BLaER1 treated with 17β-estradiol and CSF1 and Interleukin-3, amounts not matched to agents 10 nM and 100 nM (cell line): Measurements from ENCODE around the gene PPP1R37.

Experiments used
- H3K27ac ChIP-seq, 11 experiments: shearing (Covaris generic); formaldehyde crosslinking; 2 replicates each; pipeline ENCODE4 v1.8.1; 2022
- H3K27me3 ChIP-seq, 11 experiments: shearing (Covaris generic); formaldehyde crosslinking; 2 replicates each; pipeline ENCODE4 v1.8.1; 2022
- H3K36me3 ChIP-seq, 11 experiments: shearing (Covaris generic); formaldehyde crosslinking; 2 replicates each; pipeline ENCODE4 v1.8.1; 2022
- H3K4me1 ChIP-seq, 10 experiments: shearing (Covaris generic); formaldehyde crosslinking; 2 replicates each; pipeline ENCODE4 v1.8.1; 2022
- H3K4me2 ChIP-seq, 11 experiments: shearing (Covaris generic); formaldehyde crosslinking; 2 replicates each; pipeline ENCODE4 v1.8.1; 2022
- H3K4me3 ChIP-seq, 10 experiments: shearing (Covaris generic); formaldehyde crosslinking; 2 replicates each; pipeline ENCODE4 v1.8.1; 2022
- H3K9ac ChIP-seq, 11 experiments: shearing (Covaris generic); formaldehyde crosslinking; 2 replicates each; pipeline ENCODE4 v1.8.1; 2022
- H3K9me3 ChIP-seq, 11 experiments: shearing (Covaris generic); formaldehyde crosslinking; replicated peaks in 1 of 11; 2 replicates each; pipeline ENCODE4 v1.8.1; 2022
- H4K20me1 ChIP-seq, 11 experiments: shearing (Covaris generic); formaldehyde crosslinking; 2 replicates each; pipeline ENCODE4 v1.8.1; 2022
- Cebpa-rat ChIP-seq, 11 experiments: shearing (Covaris generic); IDR thresholded peaks; 2 replicates each; pipeline ENCODE4 v1.8.1; 2022

Gene PPP1R37

GRCh38 chr19:45087531-45087930 is 5.4 kb upstream of the PPP1R37 start:
- Histone ChIP-seq H3K4me2 (peak overlapping the region; percentile 19 to 65 (median 47)), H3K27me3 (no peaks in the 10 kb centered on the region), H3K36me3 (peaks cover 47 to 82% (median 61%) of the 10 kb centered on the region in 11 experiments), H4K20me1 (peaks cover 0 to 73% (median 39%) of the 10 kb centered on the region in 11 experiments; a peak in 18 of 22 replicates), H3K4me3 (no peak overlapping the region), H3K4me1 (peaks cover 8 to 28% (median 21%) of the 10 kb centered on the region in 10 experiments), H3K9ac (peak overlapping the region in 10 of 11 experiments; percentile 17 to 62 (median 46); a peak in 14 of 22 replicates), H3K9me3 (peaks cover 0 to 6% (median 0%) of the 10 kb centered on the region in 11 experiments; a peak in 2 of 22 replicates), H3K27ac (peak overlapping the region in 8 of 11 experiments; percentile 10 to 60 (median 48); a peak in 13 of 22 replicates)
- TF ChIP-seq Cebpa-rat (IDR thresholded peaks at IDR 0.05), result no peak

- Histone ChIP-seq H3K36me3 (peaks cover 38 to 63% (median 50%) of the 10 kb centered on the region in 11 experiments), H3K27ac (no peak overlapping the region), H4K20me1 (peaks cover 0 to 68% (median 54%) of the 10 kb centered on the region in 11 experiments; a peak in 20 of 22 replicates), H3K4me2 (no peak overlapping the region), H3K27me3 (no peaks in the 10 kb centered on the region), H3K9ac (no peak overlapping the region), H3K4me1 (peaks cover 21 to 41% (median 35%) of the 10 kb centered on the region in 10 experiments), H3K9me3 (peaks cover 0 to 6% (median 0%) of the 10 kb centered on the region in 11 experiments; a peak in 2 of 22 replicates), H3K4me3 (no peak overlapping the region)
- TF ChIP-seq Cebpa-rat (IDR thresholded peaks at IDR 0.05), result no peak
Observed at GRCh38 chr19:45090034-45090433, 2.9 kb upstream of the PPP1R37 start.

GRCh38 chr19:45090606-45091005 is 2.4 kb upstream of the PPP1R37 start:
- Histone ChIP-seq H4K20me1 (peaks cover 0 to 70% (median 56%) of the 10 kb centered on the region in 11 experiments; a peak in 19 of 22 replicates), H3K4me1 (peaks cover 26 to 47% (median 41%) of the 10 kb centered on the region in 10 experiments), H3K9me3 (peaks cover 0 to 6% (median 0%) of the 10 kb centered on the region in 11 experiments; a peak in 2 of 22 replicates), H3K4me3 (no peak overlapping the region), H3K9ac (no peak overlapping the region), H3K4me2 (peak overlapping the region in 1 of 11 experiments; percentile 99; a peak in 3 of 22 replicates), H3K27ac (no peak overlapping the region), H3K27me3 (no peaks in the 10 kb centered on the region), H3K36me3 (peaks cover 33 to 63% (median 50%) of the 10 kb centered on the region in 11 experiments)
- TF ChIP-seq Cebpa-rat (IDR thresholded peaks at IDR 0.05), result no peak

GRCh38 chr19:45091031-45091923 is 1.7 kb upstream of the PPP1R37 start:
- peak overlapping the region; percentile 92 to 100 (median 96) for H3K4me3 ChIP-seq
- no peak for TF ChIP-seq Cebpa-rat (IDR thresholded peaks at IDR 0.05)
- H3K36me3 ChIP-seq, result peaks cover 31 to 67% (median 52%) of the 10 kb centered on the region in 11 experiments
- H3K27ac ChIP-seq, result peak overlapping the region; percentile 96 to 100 (median 98); a peak in 21 of 22 replicates
- H3K9me3 ChIP-seq, result peaks cover 0 to 6% (median 0%) of the 10 kb centered on the region in 11 experiments; a peak in 2 of 22 replicates
- H3K4me2 ChIP-seq, result peak overlapping the region; percentile 73 to 99 (median 97)
- H3K4me1 ChIP-seq, result peaks cover 33 to 54% (median 47%) of the 10 kb centered on the region in 10 experiments
- peaks cover 0 to 74% (median 60%) of the 10 kb centered on the region in 11 experiments; a peak in 19 of 22 replicates for H4K20me1 ChIP-seq
- H3K9ac ChIP-seq, result peak overlapping the region; percentile 93 to 99 (median 97)
- H3K27me3 ChIP-seq, result no peaks in the 10 kb centered on the region

- Histone ChIP-seq H3K4me1 (peaks cover 53 to 68% (median 61%) of the 10 kb centered on the region in 10 experiments), H3K27me3 (no peaks in the 10 kb centered on the region), H3K36me3 (peaks cover 16 to 55% (median 42%) of the 10 kb centered on the region in 11 experiments), H3K27ac (peak overlapping the region; percentile 96 to 100 (median 98); a peak in 21 of 22 replicates), H3K4me3 (peak overlapping the region; percentile 92 to 100 (median 96)), H4K20me1 (peaks cover 0 to 79% (median 73%) of the 10 kb centered on the region in 11 experiments; a peak in 21 of 22 replicates), H3K9me3 (peaks cover 0 to 6% (median 0%) of the 10 kb centered on the region in 11 experiments; a peak in 2 of 22 replicates), H3K4me2 (peak overlapping the region; percentile 87 to 99 (median 97)), H3K9ac (peak overlapping the region; percentile 93 to 99 (median 97))
- TF ChIP-seq Cebpa-rat (IDR thresholded peaks at IDR 0.05), result no peak
Observed at GRCh38 chr19:45094137-45094536, 1.2 kb downstream of the PPP1R37 start.

- Histone ChIP-seq H3K4me3 (peak overlapping the region; percentile 92 to 100 (median 96)), H4K20me1 (peaks cover 0 to 80% (median 75%) of the 10 kb centered on the region in 11 experiments; a peak in 21 of 22 replicates), H3K4me2 (peak overlapping the region; percentile 87 to 99 (median 97)), H3K36me3 (peaks cover 17 to 54% (median 38%) of the 10 kb centered on the region in 11 experiments), H3K27me3 (no peaks in the 10 kb centered on the region), H3K27ac (peak overlapping the region in 3 of 11 experiments; percentile 8 to 99 (median 97); a peak in 2 of 22 replicates), H3K9ac (peak overlapping the region; percentile 93 to 99 (median 97); a peak in 19 of 22 replicates), H3K4me1 (peaks cover 59 to 74% (median 67%) of the 10 kb centered on the region in 10 experiments), H3K9me3 (peaks cover 0 to 6% (median 0%) of the 10 kb centered on the region in 11 experiments; a peak in 2 of 22 replicates)
- no peak for TF ChIP-seq Cebpa-rat (IDR thresholded peaks at IDR 0.05)
Observed at GRCh38 chr19:45094707-45095106, 1.7 kb downstream of the PPP1R37 start.

- Histone ChIP-seq H3K27ac (peak overlapping the region in 2 of 11 experiments; percentile 8 to 38; a peak in 3 of 22 replicates), H3K4me2 (peak overlapping the region; percentile 87 to 99 (median 97)), H3K27me3 (no peaks in the 10 kb centered on the region), H3K36me3 (peaks cover 6 to 49% (median 36%) of the 10 kb centered on the region in 11 experiments), H3K9ac (peak overlapping the region in 10 of 11 experiments; percentile 6 to 99 (median 86); a peak in 17 of 22 replicates), H3K9me3 (peaks cover 0 to 6% (median 0%) of the 10 kb centered on the region in 11 experiments; a peak in 2 of 22 replicates), H3K4me1 (peaks cover 69 to 84% (median 77%) of the 10 kb centered on the region in 10 experiments), H3K4me3 (peak overlapping the region in 1 of 10 experiments; percentile 98; a peak in 2 of 20 replicates), H4K20me1 (peaks cover 0 to 80% (median 77%) of the 10 kb centered on the region in 11 experiments; a peak in 21 of 22 replicates)
- 0 out of 22 replicates have a peak, but pooled peaks of 1 of the 11 experiments have one; percentile 30 for TF ChIP-seq Cebpa-rat (IDR thresholded peaks at IDR 0.05)
Observed at GRCh38 chr19:45095496-45096413, 2.8 kb downstream of the PPP1R37 start.
